Tibial artery (tissue), 4 donors: ENCODE measurements around the gene NANOS2.

Experiments used
- DNase-seq, 2 donors: peaks; one replicate each; pipeline ENCODE4 v3.0.0-alpha.2; 2019
- H3K27ac ChIP-seq, 2 donors: fragments of 200-600 bp; sonication (generic) in 1 of 2; 1 replicate in 1 of 2; 2 replicates in 1 of 2; pipeline ENCODE4 v1.5.1; 2018 to 2019; ENCODE audit warnings: mild to moderate bottlenecking in 1 of 2
- H3K27me3 ChIP-seq, 2 donors: fragments of 200-600 bp; sonication (generic) in 1 of 2; one replicate each; pipeline versions ENCODE4 v1.5.1 to v1.6.0; 2016 to 2019
- H3K36me3 ChIP-seq, 3 donors: fragments of 200-600 bp; sonication (generic) in 2 of 3; one replicate each; pipeline ENCODE4 v1.5.1; 2016 to 2019; ENCODE audit warnings: mild to moderate bottlenecking in 2 of 3
- H3K4me1 ChIP-seq, 4 donors: fragments of 200-600 bp; sonication (generic) in 2 of 4; 1 replicate in 3 of 4; 2 replicates in 1 of 4; pipeline ENCODE4 v1.5.1; 2016 to 2019
- H3K4me3 ChIP-seq, 2 donors: fragments of 200-600 bp; sonication (generic) in 1 of 2; 1 replicate in 1 of 2; 2 replicates in 1 of 2; pipeline ENCODE4 v1.5.1; 2018 to 2019; ENCODE audit warnings: mild to moderate bottlenecking in 2 of 2
- H3K9me3 ChIP-seq, 3 donors: fragments of 200-600 bp; sonication (generic) in 1 of 3; one replicate each; pipeline ENCODE4 v1.5.1; 2016 to 2019
- intact Hi-C: fragments of 100-400 bp; cut with DNase I; formaldehyde crosslinking; loops from one replicate; pipeline ENCODE4 v1.15.0; 2023; ENCODE audit warnings: low total_unique reads
- TF ChIP-seq, protein P1 (sequence below), 2 experiments: fragments of 200-600 bp in 1 of 2; fragments of 450-650 bp in 1 of 2; IDR thresholded peaks; one replicate each; pipeline ENCODE4 v1.5.1; 2017 to 2019; ENCODE audit warnings: antibody characterized with exemption in 2 of 2, mild to moderate bottlenecking in 1 of 2, moderate library complexity in 1 of 2

Gene NANOS2

DNA sequence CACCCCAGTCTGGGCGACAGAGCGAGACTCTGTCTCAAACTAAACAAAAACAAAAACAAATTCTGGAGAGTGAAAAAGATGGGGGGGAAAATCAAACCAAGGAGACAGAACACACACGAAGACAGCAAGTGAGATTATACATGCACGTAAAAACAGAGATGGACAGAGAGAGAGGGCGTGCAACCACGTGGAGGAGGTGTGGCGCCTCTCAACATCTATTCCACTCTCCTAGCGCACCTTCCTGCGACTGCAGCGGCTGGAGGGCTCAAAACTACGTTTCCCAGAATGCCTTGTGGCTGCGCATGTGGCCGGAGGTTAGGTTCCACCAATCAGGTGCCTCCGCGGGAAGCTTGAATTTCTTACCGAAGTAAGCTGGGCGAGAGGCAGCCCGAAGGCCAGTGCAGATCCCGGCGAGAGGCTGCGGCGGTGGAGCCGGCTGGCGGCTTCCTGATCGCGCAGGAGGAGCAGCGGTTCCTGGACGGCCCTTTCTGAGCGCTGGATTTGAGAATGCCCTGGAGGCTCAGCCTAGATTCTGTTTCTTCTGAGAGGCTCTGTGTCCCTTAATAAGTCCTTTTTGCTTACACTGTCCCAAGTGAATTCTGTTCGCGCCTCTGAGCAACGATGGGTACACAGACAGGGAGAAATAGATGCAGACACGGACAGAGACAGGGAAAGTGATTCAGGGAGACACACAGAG lies 13.1 kb upstream of the NANOS2 start:
- peaks cover 0 to 5% of the 10 kb centered on the region in 2 donors for H3K27me3 ChIP-seq
- DNase-seq: peak; percentile 90 to 91
- H3K27ac ChIP-seq: no peak overlapping the region
- no peaks in the 10 kb centered on the region for H3K36me3 ChIP-seq
- no peaks in the 10 kb centered on the region for H3K9me3 ChIP-seq
- TF ChIP-seq, protein P1, sequence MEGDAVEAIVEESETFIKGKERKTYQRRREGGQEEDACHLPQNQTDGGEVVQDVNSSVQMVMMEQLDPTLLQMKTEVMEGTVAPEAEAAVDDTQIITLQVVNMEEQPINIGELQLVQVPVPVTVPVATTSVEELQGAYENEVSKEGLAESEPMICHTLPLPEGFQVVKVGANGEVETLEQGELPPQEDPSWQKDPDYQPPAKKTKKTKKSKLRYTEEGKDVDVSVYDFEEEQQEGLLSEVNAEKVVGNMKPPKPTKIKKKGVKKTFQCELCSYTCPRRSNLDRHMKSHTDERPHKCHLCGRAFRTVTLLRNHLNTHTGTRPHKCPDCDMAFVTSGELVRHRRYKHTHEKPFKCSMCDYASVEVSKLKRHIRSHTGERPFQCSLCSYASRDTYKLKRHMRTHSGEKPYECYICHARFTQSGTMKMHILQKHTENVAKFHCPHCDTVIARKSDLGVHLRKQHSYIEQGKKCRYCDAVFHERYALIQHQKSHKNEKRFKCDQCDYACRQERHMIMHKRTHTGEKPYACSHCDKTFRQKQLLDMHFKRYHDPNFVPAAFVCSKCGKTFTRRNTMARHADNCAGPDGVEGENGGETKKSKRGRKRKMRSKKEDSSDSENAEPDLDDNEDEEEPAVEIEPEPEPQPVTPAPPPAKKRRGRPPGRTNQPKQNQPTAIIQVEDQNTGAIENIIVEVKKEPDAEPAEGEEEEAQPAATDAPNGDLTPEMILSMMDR (IDR thresholded peaks at IDR 0.05): no peak
- H3K4me3 ChIP-seq: no peak overlapping the region
- peaks cover 0 to 4% (median 2%) of the 10 kb centered on the region in 4 donors for H3K4me1 ChIP-seq
- intact Hi-C loops: loop anchor here (10.0 kb wide), 1 partner anchor 67 kb away; the partner anchor contains the start of gene CCDC61

DNA sequence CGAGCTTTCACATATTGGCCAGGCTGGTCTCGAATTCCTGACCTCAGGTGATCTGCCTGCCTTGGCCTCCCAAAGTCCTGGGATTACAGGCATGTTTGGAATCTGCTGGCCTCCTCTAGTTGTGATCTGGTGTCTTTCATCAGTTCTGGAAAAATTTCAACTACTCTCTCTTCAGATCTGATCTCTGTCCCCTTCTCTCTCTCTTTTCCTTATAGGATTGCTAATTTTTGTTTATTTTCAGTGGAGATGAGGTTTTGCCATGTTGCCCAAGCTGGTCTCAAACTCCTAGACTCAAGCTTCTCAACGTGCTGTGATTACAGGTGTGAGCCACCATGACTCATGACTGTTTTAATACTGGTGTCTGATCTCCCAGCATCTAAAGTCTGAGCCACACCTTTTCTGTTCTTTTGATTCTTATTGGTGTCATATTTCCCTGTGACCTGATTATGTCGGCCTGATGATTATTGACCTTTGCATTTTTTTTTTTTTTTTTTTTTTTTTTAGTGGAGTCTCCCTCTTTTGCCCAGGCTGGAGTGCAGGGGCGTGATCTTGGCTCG lies 10.4 kb upstream of the NANOS2 start:
- H3K27me3 ChIP-seq: peaks cover 0 to 5% of the 10 kb centered on the region in 2 donors
- no peaks in the 10 kb centered on the region for H3K36me3 ChIP-seq
- H3K9me3 ChIP-seq: no peaks in the 10 kb centered on the region
- no peak overlapping the region for H3K4me3 ChIP-seq
- intact Hi-C loops: loop anchor here (10.0 kb wide), 1 partner anchor 70 kb away; the partner anchor contains the start of gene CCDC61
- H3K27ac ChIP-seq: no peak overlapping the region
- DNase-seq: no peak
- TF ChIP-seq, protein P1 (IDR thresholded peaks at IDR 0.05): no peak
- H3K4me1 ChIP-seq: peaks cover 0 to 4% (median 2%) of the 10 kb centered on the region in 4 donors

DNA sequence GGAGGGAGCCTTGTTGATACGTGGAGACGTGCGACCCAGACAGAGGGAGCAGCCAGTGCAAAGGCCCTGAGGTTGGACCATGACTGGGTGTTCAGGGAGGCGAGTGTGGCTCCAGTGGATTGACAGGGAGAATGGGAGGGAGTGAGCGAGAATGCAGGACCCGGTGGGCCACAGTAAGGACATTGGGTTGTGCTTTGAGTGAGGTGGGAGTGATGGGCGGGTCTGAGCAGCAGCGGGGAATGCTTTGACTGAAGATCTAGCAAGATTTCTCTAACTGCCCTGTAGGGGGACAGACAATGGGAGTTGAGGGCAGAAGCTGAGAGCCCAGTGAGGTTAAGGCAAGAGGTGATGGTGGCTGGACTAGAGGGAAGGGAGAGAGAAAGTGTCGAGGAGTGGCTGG lies 7.7 kb upstream of the NANOS2 start:
- no peak overlapping the region for H3K27ac ChIP-seq
- no peak overlapping the region for H3K4me3 ChIP-seq
- no peaks in the 10 kb centered on the region for H3K4me1 ChIP-seq
- H3K9me3 ChIP-seq: no peaks in the 10 kb centered on the region
- TF ChIP-seq, protein P1 (IDR thresholded peaks at IDR 0.05): no peak
- intact Hi-C loops: loop anchor here (10.0 kb wide), 1 partner anchor 73 kb away; the partner anchor contains the start of gene CCDC61
- H3K27me3 ChIP-seq: peaks cover 0 to 25% of the 10 kb centered on the region in 2 donors
- no peaks in the 10 kb centered on the region for H3K36me3 ChIP-seq
- DNase-seq: no peak

DNA sequence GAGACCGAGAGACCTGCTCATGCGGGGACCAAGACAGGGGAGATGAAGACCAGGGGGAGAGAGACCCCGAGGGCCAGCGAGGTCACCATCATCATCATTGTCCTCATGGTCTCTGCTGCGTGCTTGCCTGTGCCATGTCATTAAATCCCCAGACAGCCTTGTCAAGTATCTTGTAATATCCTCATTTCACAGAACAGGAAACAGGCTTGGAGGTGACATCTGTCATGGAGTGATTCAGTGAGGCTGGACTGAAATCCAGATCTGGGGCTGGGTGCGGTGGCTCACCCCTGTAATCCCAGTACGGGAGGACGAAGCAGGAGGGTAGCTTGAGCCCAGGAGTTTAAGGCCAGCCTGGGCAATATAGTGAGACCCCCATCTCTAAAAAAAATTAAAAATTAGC lies 5.9 kb upstream of the NANOS2 start:
- Histone ChIP-seq H3K27ac (no peak overlapping the region), H3K9me3 (no peaks in the 10 kb centered on the region), H3K27me3 (peaks cover 0 to 36% of the 10 kb centered on the region in 2 donors), H3K4me3 (no peak overlapping the region), H3K36me3 (no peaks in the 10 kb centered on the region), H3K4me1 (no peaks in the 10 kb centered on the region)
- no peak for DNase-seq
- intact Hi-C loops: loop anchor here (2.0 to 10.0 kb wide), 2 partner anchors 40 to 74 kb away; partner anchors contain the start of gene CCDC61
- TF ChIP-seq, protein P1 (IDR thresholded peaks at IDR 0.05): no peak

DNA sequence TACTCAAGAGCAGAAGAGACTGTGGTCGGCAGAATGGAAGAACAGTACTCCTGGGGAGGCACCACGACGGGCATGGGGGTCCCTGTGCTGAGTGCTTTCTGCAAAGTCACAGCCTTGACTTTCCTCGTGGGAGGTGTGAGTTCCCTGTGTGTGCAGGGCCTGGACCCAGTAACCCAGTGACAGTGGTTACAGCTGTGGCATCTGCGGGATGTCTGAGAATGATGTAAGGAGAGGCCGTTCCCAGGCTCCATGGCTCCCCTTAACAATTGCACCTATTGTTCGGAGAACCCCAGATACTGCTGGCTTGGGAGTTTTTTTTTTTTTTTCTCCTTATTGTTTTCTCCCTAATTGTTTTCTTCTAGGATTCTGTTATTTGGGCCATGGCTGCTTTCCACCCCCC lies 5.1 kb upstream of the NANOS2 start:
- Histone ChIP-seq H3K36me3 (no peaks in the 10 kb centered on the region), H3K27ac (no peak overlapping the region), H3K4me1 (no peaks in the 10 kb centered on the region), H3K27me3 (peaks cover 0 to 41% of the 10 kb centered on the region in 2 donors), H3K9me3 (no peaks in the 10 kb centered on the region), H3K4me3 (no peak overlapping the region)
- TF ChIP-seq, protein P1 (IDR thresholded peaks at IDR 0.05): no peak
- intact Hi-C loops: loop anchor here (2.0 to 10.0 kb wide), 2 partner anchors 39 to 75 kb away; partner anchors contain the start of gene CCDC61
- DNase-seq: no peak
